Measurements from ENCODE around the gene LAD1. TPM values are rescaled to one million over a fixed set of nuclear protein-coding genes. Genes with fewer than 3 reads are reported as not detected.

The LAD1 gene
- total RNA-seq, 2 experiments from 2014 or later: not detected

DNA sequence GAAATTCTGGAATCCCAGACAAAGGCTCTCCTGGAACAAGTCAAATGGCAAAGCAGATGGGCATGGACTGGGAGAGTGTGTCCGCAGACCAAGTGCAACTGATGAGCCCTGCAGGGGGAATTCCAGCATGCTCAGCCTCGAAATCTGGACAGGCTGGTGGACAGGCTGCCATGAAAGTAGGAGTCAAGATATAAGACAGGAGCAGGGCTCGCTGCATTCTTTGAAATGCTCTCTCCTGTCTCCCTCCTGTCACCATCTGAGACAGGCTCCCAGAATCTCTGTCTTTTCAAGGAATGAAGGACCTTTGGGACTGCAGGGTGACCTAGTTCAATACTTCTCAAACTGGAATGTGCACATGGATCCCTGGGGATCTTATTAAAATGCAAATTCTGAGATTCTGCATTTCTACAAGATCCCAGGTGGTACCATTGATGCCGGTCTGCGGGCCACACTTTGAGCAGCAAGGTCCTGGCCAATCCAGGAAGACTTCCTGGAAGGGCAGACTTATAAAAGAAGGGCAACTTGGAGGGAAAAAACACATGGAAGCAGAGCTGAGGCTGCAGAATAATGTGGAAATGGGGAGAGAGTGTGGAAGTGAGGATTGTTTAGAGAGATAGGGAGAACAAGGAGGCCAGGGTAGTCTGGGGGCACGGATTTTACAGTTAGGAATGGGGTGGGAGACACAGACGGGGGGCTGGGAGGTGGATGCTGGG is 51.5 kb downstream of the LAD1 start:
- H3K9me3 ChIP-seq (ENCODE audit: low read length): no peaks in the 10 kb centered on the region
- BruUV-seq (replicated peaks): no TSS peak
- no peaks in the 10 kb centered on the region for H4K20me1 ChIP-seq (ENCODE audit: insufficient read depth, low read length)
- intact Hi-C loops (cut with micrococcal nuclease; ENCODE audit: unreplicated experiment): no loop called here
- POLR2A ChIA-PET: interaction anchor here (1.5 kb wide), 1 partner anchor 20 kb away, joined by 5 read pairs; no protein-coding TSS in a partner anchor
- H3K27ac ChIP-seq (ENCODE audit: low read depth, low read length, poor library complexity, severe bottlenecking): no peak overlapping the region
- CTCF ChIA-PET (ENCODE audit: unreplicated experiment): interaction anchor here (0.6 kb wide), 1 partner anchor 229 kb away, joined by 4 read pairs; no protein-coding TSS in a partner anchor
- no peak overlapping the region for H3K4me2 ChIP-seq (ENCODE audit: low read length)
- H3K79me2 ChIP-seq (ENCODE audit: insufficient read depth, low read depth, low read length): no peaks in the 10 kb centered on the region
- H3K9me2 ChIP-seq (ENCODE audit: insufficient read depth, low read length): no peaks in the 10 kb centered on the region
- H3K4me1 ChIP-seq (ENCODE audit: insufficient read depth, low read length, poor library complexity, severe bottlenecking): no peaks in the 10 kb centered on the region
- H3K4me3 ChIP-seq (ENCODE audit: low read depth, low read length, poor library complexity, severe bottlenecking): no peak overlapping the region
- no peaks in the 10 kb centered on the region for H3K36me3 ChIP-seq (ENCODE audit: insufficient read depth, low read length)
- H2AFZ ChIP-seq (ENCODE audit: low read length): no peak overlapping the region
- TF ChIP-seq CTCF (conservative IDR thresholded peaks at IDR 0.05; ENCODE audit: low read length) (no peak), EZH2phosphoT487 (IDR thresholded peaks at IDR 0.05; ENCODE audit: borderline replicate concordance, low read depth, low read length) (no peak)
- no peak for DNase-seq (ENCODE audit: low spot score)

- Histone ChIP-seq H4K20me1 (ENCODE audit: insufficient read depth, low read length) (no peaks in the 10 kb centered on the region), H3K4me1 (ENCODE audit: insufficient read depth, low read length, poor library complexity, severe bottlenecking) (no peaks in the 10 kb centered on the region), H3K27ac (ENCODE audit: low read depth, low read length, poor library complexity, severe bottlenecking) (no peak overlapping the region), H3K79me2 (ENCODE audit: insufficient read depth, low read depth, low read length) (no peaks in the 10 kb centered on the region), H2AFZ (ENCODE audit: low read length) (no peak overlapping the region), H3K9me2 (ENCODE audit: insufficient read depth, low read length) (no peaks in the 10 kb centered on the region), H3K36me3 (ENCODE audit: insufficient read depth, low read length) (no peaks in the 10 kb centered on the region), H3K9me3 (ENCODE audit: low read length) (no peaks in the 10 kb centered on the region), H3K4me2 (ENCODE audit: low read length) (no peak overlapping the region), H3K4me3 (ENCODE audit: low read depth, low read length, poor library complexity, severe bottlenecking) (no peak overlapping the region)
- intact Hi-C loops (cut with micrococcal nuclease; ENCODE audit: unreplicated experiment): no loop called here
- TF ChIP-seq EZH2phosphoT487 (IDR thresholded peaks at IDR 0.05; ENCODE audit: borderline replicate concordance, low read depth, low read length) (no peak), CTCF (conservative IDR thresholded peaks at IDR 0.05; ENCODE audit: low read length) (no peak)
- ChIA-PET CTCF (ENCODE audit: unreplicated experiment) (interaction anchor here (0.6 kb wide), 1 partner anchor 228 kb away, joined by 4 read pairs; no protein-coding TSS in a partner anchor), POLR2A (interaction anchor here (1.5 kb wide), 1 partner anchor 20 kb away, joined by 5 read pairs; no protein-coding TSS in a partner anchor)
- BruUV-seq (replicated peaks): no TSS peak
- no peak for DNase-seq (ENCODE audit: low spot score)
Observed at GRCh38 chr1:201346987-201347386, 52.1 kb downstream of the LAD1 start.
